Upper lobe of left lung (tissue), 4 donors: ENCODE results near the gene DISC1.

Experiments
- EP300 ChIP-seq, 4 donors: sonication (generic); formaldehyde crosslinking; IDR thresholded peaks; one replicate each; pipeline ENCODE4 v1.5.1; 2017; ENCODE audit warnings: antibody characterized with exemption in 4 of 4, control low read depth in 2 of 4
- POLR2A ChIP-seq, 4 donors: fragments of 450-650 bp; IDR thresholded peaks; one replicate each; pipeline ENCODE4 v1.5.1; 2016 to 2017; ENCODE audit warnings: antibody characterized with exemption in 4 of 4, mild to moderate bottlenecking in 2 of 4
- POLR2AphosphoS5 ChIP-seq, 2 donors: sonication (generic); formaldehyde crosslinking; IDR thresholded peaks; one replicate each; pipeline ENCODE4 v1.5.1; 2017; ENCODE audit warnings: antibody characterized with exemption in 2 of 2
- TF ChIP-seq, protein P1 (sequence below), 6 experiments: fragments of 450-650 bp in 4 of 6; fragments of 200-600 bp in 2 of 6; sonication (generic) in 2 of 6; IDR thresholded peaks; one replicate each; pipeline ENCODE4 v1.5.1; 2016 to 2019; ENCODE audit warnings: antibody characterized with exemption in 6 of 6

DNA sequence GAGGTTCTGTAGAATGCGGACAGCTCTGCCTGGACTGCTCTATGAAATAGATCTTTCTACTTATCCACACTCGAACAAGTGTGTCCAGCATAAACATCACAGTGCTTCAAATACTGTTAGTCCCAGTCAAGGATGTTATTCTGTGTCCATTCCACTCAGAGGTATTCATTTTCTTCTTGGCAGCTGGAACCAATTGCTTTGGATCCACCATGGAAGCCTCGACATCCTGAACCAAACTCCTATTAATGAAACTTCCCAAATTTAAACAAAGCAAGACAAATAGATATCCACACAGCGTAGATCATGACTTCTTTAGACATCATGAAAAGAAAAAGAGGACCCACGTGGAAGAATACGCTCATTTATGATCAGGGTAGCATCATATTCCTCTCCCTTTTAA, 95.8 kb downstream of the DISC1 start:
- TF ChIP-seq, protein P1, sequence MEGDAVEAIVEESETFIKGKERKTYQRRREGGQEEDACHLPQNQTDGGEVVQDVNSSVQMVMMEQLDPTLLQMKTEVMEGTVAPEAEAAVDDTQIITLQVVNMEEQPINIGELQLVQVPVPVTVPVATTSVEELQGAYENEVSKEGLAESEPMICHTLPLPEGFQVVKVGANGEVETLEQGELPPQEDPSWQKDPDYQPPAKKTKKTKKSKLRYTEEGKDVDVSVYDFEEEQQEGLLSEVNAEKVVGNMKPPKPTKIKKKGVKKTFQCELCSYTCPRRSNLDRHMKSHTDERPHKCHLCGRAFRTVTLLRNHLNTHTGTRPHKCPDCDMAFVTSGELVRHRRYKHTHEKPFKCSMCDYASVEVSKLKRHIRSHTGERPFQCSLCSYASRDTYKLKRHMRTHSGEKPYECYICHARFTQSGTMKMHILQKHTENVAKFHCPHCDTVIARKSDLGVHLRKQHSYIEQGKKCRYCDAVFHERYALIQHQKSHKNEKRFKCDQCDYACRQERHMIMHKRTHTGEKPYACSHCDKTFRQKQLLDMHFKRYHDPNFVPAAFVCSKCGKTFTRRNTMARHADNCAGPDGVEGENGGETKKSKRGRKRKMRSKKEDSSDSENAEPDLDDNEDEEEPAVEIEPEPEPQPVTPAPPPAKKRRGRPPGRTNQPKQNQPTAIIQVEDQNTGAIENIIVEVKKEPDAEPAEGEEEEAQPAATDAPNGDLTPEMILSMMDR (IDR thresholded peaks at IDR 0.05), result no peak
- TF ChIP-seq POLR2A (IDR thresholded peaks at IDR 0.05) (no peak), EP300 (IDR thresholded peaks at IDR 0.05) (no peak), POLR2AphosphoS5 (IDR thresholded peaks at IDR 0.05) (no peak)
